GM23338 (cell line): ENCODE measurements around the gene ZNF836. TPM values are rescaled to one million over a fixed set of nuclear protein-coding genes. Genes with fewer than 3 reads are reported as not detected.

Source experiments
- ATAC-seq: fragments of 200-7000 bp; cut with Tn5 transposase; 3 replicates; pipeline ENCODE4 v1.9.1; 2020
- DNase-seq: peaks from one replicate; pipeline ENCODE4 v3.0.0-alpha.2; 2015; ENCODE audit warnings: low spot score
- H2AFZ ChIP-seq: fragments of 200-600 bp; sonication (generic); 2 replicates; pipeline ENCODE4 v1.8.0; 2016; ENCODE audit warnings: antibody characterized with exemption, mild to moderate bottlenecking, moderate library complexity
- H3F3A ChIP-seq: fragments of 200-600 bp; sonication (generic); replicated peaks from 2 replicates; pipeline ENCODE4 v1.8.0; 2017; ENCODE audit warnings: antibody characterized with exemption, mixed run types, low read depth
- H3K27ac ChIP-seq: fragments of 200-600 bp; sonication (generic); 2 replicates; pipeline ENCODE4 v1.6.1; 2016; ENCODE audit warnings: low read depth
- H3K27me3 ChIP-seq: fragments of 200-600 bp; sonication (generic); 2 replicates; pipeline ENCODE4 v1.8.0; 2016; ENCODE audit warnings: mild to moderate bottlenecking, mixed run types, moderate library complexity; ENCODE audit not compliant: insufficient read depth
- H3K36me3 ChIP-seq: fragments of 200-600 bp; sonication (generic); 2 replicates; pipeline ENCODE4 v1.8.0; 2016; ENCODE audit warnings: mild to moderate bottlenecking; ENCODE audit not compliant: insufficient read depth
- H3K4me1 ChIP-seq: fragments of 200-600 bp; sonication (generic); 2 replicates; pipeline ENCODE4 v1.8.0; 2016; ENCODE audit warnings: mild to moderate bottlenecking, moderate library complexity; ENCODE audit not compliant: insufficient read depth
- H3K4me2 ChIP-seq: fragments of 200-600 bp; sonication (generic); 2 replicates; pipeline ENCODE4 v1.7.1; 2017; ENCODE audit warnings: mixed run types
- H3K4me3 ChIP-seq: fragments of 200-600 bp; sonication (generic); 2 replicates; pipeline ENCODE4 v1.6.1; 2016; ENCODE audit warnings: mixed run types
- H3K79me2 ChIP-seq: fragments of 200-600 bp; sonication (generic); replicated peaks from 2 replicates; pipeline ENCODE4 v1.8.0; 2017; ENCODE audit warnings: mild to moderate bottlenecking; ENCODE audit not compliant: insufficient read depth
- H3K9me2 ChIP-seq: fragments of 200-600 bp; sonication (generic); 2 replicates; pipeline ENCODE4 v1.8.0; 2017; ENCODE audit not compliant: insufficient read depth
- H4K20me1 ChIP-seq: fragments of 200-600 bp; sonication (generic); replicated peaks from 2 replicates; pipeline ENCODE4 v1.8.0; 2017; ENCODE audit warnings: mild to moderate bottlenecking; ENCODE audit not compliant: insufficient read depth
- H3K27ac Mint-ChIP-seq: 2 replicates; pipeline ENCODE4 v1.8.0; 2020; ENCODE audit warnings: inconsistent platforms, mild to moderate bottlenecking, moderate library complexity, mixed read lengths
- H3K27me3 Mint-ChIP-seq: 3 replicates; pipeline ENCODE4 v1.8.0; 2022; ENCODE audit warnings: low read depth, mild to moderate bottlenecking, moderate library complexity, mixed read lengths, inconsistent platforms; ENCODE audit not compliant: insufficient read depth, poor library complexity
- H3K36me3 Mint-ChIP-seq: 3 replicates; pipeline ENCODE4 v1.8.0; 2021; ENCODE audit warnings: low read depth, mild to moderate bottlenecking, inconsistent platforms, moderate library complexity, mixed read lengths
- H3K4me1 Mint-ChIP-seq: 3 replicates; pipeline ENCODE4 v1.8.0; 2020; ENCODE audit warnings: mild to moderate bottlenecking, inconsistent platforms, mixed read lengths
- H3K4me3 Mint-ChIP-seq: 3 replicates; pipeline ENCODE4 v1.8.0; 2021; ENCODE audit warnings: moderate library complexity, mild to moderate bottlenecking, inconsistent platforms, mixed read lengths
- H3K9me3 Mint-ChIP-seq: 3 replicates; pipeline ENCODE4 v1.8.0; 2020; ENCODE audit warnings: moderate library complexity, mild to moderate bottlenecking, inconsistent platforms, mixed read lengths
- CREB1 ChIP-seq: fragments of 250-450 bp; sonication (Bioruptor Pico); IDR thresholded peaks from 2 replicates; pipeline ENCODE4 v1.5.0; 2020; ENCODE audit warnings: low read depth, mild to moderate bottlenecking, moderate library complexity
- EZH2 ChIP-seq: fragments of 200-600 bp; sonication (generic); IDR thresholded peaks from one replicate; pipeline ENCODE4 v1.8.0; 2017; ENCODE audit warnings: antibody characterized with exemption, mild to moderate bottlenecking, low read depth; ENCODE audit not compliant: unreplicated experiment
- EZH2phosphoT487 ChIP-seq: fragments of 200-600 bp; sonication (generic); IDR thresholded peaks from one replicate; pipeline ENCODE4 v1.8.1; 2018; ENCODE audit warnings: antibody characterized with exemption; ENCODE audit not compliant: unreplicated experiment
- JUNB ChIP-seq: IDR thresholded peaks from one replicate; pipeline ENCODE4 v1.6.1; 2016; ENCODE audit warnings: antibody characterized with exemption; ENCODE audit not compliant: unreplicated experiment
- NANOG ChIP-seq: IDR thresholded peaks from 2 replicates; pipeline ENCODE4 v1.6.1; 2016; ENCODE audit warnings: antibody characterized with exemption, borderline replicate concordance
- POLR2AphosphoS5 ChIP-seq: IDR thresholded peaks from 2 replicates; pipeline ENCODE4 v1.6.1; 2016; ENCODE audit warnings: antibody characterized with exemption, low read depth
- STAT1 ChIP-seq: IDR thresholded peaks from one replicate; pipeline ENCODE4 v1.6.1; 2016; ENCODE audit warnings: antibody characterized with exemption; ENCODE audit not compliant: unreplicated experiment
- ZNF114 ChIP-seq: fragments of 250-450 bp; sonication (Bioruptor Pico); IDR thresholded peaks from 2 replicates; pipeline ENCODE4 v1.5.0; 2020; ENCODE audit warnings: mild to moderate bottlenecking, moderate library complexity
- ZNF331 ChIP-seq: fragments of 250-450 bp; sonication (Bioruptor Pico); IDR thresholded peaks from 2 replicates; pipeline ENCODE4 v1.5.0; 2020; ENCODE audit warnings: low read depth, mild to moderate bottlenecking, moderate library complexity
- ZNF462 ChIP-seq: fragments of 250-450 bp; sonication (Bioruptor Pico); IDR thresholded peaks from 2 replicates; pipeline ENCODE4 v1.5.0; 2020; ENCODE audit warnings: mild to moderate bottlenecking, moderate library complexity
- polyA plus RNA-seq: library from polyadenylated mRNA; unstranded; fragments of >200 nt; fragmentation: Nextera tagmentation; extraction: Ambion mirVana; gene quantifications from 2 replicates; pipeline ENCODE4 v1.2.1, GENCODE V29; 2016
- total RNA-seq: library from RNA; depleted of rRNA; stranded (reverse); fragments of >200 nt; shearing (Covaris generic); gene quantifications from 2 replicates; pipeline ENCODE4 v1.2.3, GENCODE V29; 2014
- TF ChIP-seq, protein P1 (sequence below): IDR thresholded peaks from one replicate; pipeline ENCODE4 v1.6.1; 2018; ENCODE audit warnings: antibody characterized with exemption; ENCODE audit not compliant: unreplicated experiment
- TF ChIP-seq, protein P2 (sequence below), 2 experiments: fragments of 200-600 bp in 1 of 2; sonication (generic) in 1 of 2; conservative IDR thresholded peaks; 2 replicates each; pipeline versions ENCODE4 v1.5.1 to v1.6.1; 2016 to 2017; ENCODE audit warnings: antibody characterized with exemption in 2 of 2, low read depth in 2 of 2, mild to moderate bottlenecking in 2 of 2, moderate library complexity in 1 of 2

The ZNF836 gene
- total and polyA plus RNA-seq, 2 experiments from 2014 or later = 11.8 to 18.6 TPM

- no peak for TF ChIP-seq JUNB
- TF ChIP-seq CREB1 = no peak
These were observed 1.1 kb downstream of the ZNF836 start (continued) for GRCh38 chr19:52170304-52170703.

GRCh38 chr19:52155596-52156359 is 15.6 kb downstream of the ZNF836 start:
- Histone ChIP-seq H3K4me3 (no peak overlapping the region), H3K4me1 (no peaks in the 10 kb centered on the region), H3K27ac (no peak overlapping the region), H3K36me3 (peaks cover 64% of the 10 kb centered on the region), H3K79me2 (no peaks in the 10 kb centered on the region), H3K4me2 (no peak overlapping the region), H4K20me1 (no peaks in the 10 kb centered on the region), H3K9me2 (peaks cover 7% of the 10 kb centered on the region; the same call in 1 of the 2 replicates), H2AFZ (no peak overlapping the region), H3K27me3 (no peaks in the 10 kb centered on the region), H3F3A (no peaks in the 10 kb centered on the region)
- Mint-ChIP-seq H3K4me3 (no peak overlapping the region), H3K4me1 (no peaks in the 10 kb centered on the region), H3K27ac (no peak overlapping the region), H3K27me3 (peaks cover 7% of the 10 kb centered on the region), H3K9me3 (peaks cover 92% of the 10 kb centered on the region), H3K36me3 (peaks cover 93% of the 10 kb centered on the region)
- DNase-seq = no peak
- ATAC-seq = no peak
- no peak for TF ChIP-seq STAT1
- no peak for TF ChIP-seq EZH2phosphoT487
- no peak for TF ChIP-seq EZH2
- no peak for TF ChIP-seq JUNB
- TF ChIP-seq ZNF462 (CRISPR knock-in tag) = no peak
- TF ChIP-seq, protein P1, sequence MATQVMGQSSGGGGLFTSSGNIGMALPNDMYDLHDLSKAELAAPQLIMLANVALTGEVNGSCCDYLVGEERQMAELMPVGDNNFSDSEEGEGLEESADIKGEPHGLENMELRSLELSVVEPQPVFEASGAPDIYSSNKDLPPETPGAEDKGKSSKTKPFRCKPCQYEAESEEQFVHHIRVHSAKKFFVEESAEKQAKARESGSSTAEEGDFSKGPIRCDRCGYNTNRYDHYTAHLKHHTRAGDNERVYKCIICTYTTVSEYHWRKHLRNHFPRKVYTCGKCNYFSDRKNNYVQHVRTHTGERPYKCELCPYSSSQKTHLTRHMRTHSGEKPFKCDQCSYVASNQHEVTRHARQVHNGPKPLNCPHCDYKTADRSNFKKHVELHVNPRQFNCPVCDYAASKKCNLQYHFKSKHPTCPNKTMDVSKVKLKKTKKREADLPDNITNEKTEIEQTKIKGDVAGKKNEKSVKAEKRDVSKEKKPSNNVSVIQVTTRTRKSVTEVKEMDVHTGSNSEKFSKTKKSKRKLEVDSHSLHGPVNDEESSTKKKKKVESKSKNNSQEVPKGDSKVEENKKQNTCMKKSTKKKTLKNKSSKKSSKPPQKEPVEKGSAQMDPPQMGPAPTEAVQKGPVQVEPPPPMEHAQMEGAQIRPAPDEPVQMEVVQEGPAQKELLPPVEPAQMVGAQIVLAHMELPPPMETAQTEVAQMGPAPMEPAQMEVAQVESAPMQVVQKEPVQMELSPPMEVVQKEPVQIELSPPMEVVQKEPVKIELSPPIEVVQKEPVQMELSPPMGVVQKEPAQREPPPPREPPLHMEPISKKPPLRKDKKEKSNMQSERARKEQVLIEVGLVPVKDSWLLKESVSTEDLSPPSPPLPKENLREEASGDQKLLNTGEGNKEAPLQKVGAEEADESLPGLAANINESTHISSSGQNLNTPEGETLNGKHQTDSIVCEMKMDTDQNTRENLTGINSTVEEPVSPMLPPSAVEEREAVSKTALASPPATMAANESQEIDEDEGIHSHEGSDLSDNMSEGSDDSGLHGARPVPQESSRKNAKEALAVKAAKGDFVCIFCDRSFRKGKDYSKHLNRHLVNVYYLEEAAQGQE = no peak
- TF ChIP-seq ZNF114 (CRISPR knock-in tag) = no peak
- no peak for TF ChIP-seq CREB1
- TF ChIP-seq NANOG = no peak
- TF ChIP-seq ZNF331 (CRISPR knock-in tag) = no peak
- TF ChIP-seq, protein P2, sequence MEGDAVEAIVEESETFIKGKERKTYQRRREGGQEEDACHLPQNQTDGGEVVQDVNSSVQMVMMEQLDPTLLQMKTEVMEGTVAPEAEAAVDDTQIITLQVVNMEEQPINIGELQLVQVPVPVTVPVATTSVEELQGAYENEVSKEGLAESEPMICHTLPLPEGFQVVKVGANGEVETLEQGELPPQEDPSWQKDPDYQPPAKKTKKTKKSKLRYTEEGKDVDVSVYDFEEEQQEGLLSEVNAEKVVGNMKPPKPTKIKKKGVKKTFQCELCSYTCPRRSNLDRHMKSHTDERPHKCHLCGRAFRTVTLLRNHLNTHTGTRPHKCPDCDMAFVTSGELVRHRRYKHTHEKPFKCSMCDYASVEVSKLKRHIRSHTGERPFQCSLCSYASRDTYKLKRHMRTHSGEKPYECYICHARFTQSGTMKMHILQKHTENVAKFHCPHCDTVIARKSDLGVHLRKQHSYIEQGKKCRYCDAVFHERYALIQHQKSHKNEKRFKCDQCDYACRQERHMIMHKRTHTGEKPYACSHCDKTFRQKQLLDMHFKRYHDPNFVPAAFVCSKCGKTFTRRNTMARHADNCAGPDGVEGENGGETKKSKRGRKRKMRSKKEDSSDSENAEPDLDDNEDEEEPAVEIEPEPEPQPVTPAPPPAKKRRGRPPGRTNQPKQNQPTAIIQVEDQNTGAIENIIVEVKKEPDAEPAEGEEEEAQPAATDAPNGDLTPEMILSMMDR (conservative IDR thresholded peaks at IDR 0.05; ENCODE audit: low read depth in 2 of 2) = no peak
- no peak for TF ChIP-seq POLR2AphosphoS5
